Activated effector memory CD4-positive, alpha-beta T cell treated with anti-CD3 and anti-CD28 coated beads, Interleukin-2, amount 50 U/mL, for 16 hours (primary cell): Measurements from ENCODE around the gene ATP5MG.
A peak's percentile ranks its signal among the peaks of the same experiment; 100 is the strongest.
"Not testable (repeated sequence)": the region's sequence is repeated elsewhere in the genome, so short reads cannot be mapped to it uniquely, and the experiment has no call there.

ENCODE experiments used
- DNase-seq: peaks from one replicate; pipeline ENCODE4 v3.0.0-alpha.2; 2020

The ATP5MG gene

GRCh38 chr11:118401151-118401879 lies at the start of gene ATP5MG:
TSS of gene ATP5MG (plus strand) at chr11:118401606. CDS start at chr11:118401666, 60 bp downstream.
- peak; percentile 96 for DNase-seq

- no peak for DNase-seq
Observed at GRCh38 chr11:118353084-118353710, 48.2 kb upstream of the ATP5MG start.

- DNase-seq, result no peak
Observed at GRCh38 chr11:118358071-118358470, 43.3 kb upstream of the ATP5MG start.

GRCh38 chr11:118359295-118359958 lies 42.0 kb upstream of the ATP5MG start, which contains the start of gene UBE4A:
TSS of gene UBE4A (plus strand) at chr11:118359600. CDS start at chr11:118365081, 5,481 bp downstream.
- DNase-seq, result peak; percentile 99

- DNase-seq, result no peak
Observed at GRCh38 chr11:118364956-118365615, 36.3 kb upstream of the ATP5MG start.

GRCh38 chr11:118366287-118366686 lies 35.1 kb upstream of the ATP5MG start:
- DNase-seq, result no peak

- DNase-seq, result no peak
Observed at GRCh38 chr11:118370774-118371173, 30.6 kb upstream of the ATP5MG start.

GRCh38 chr11:118373263-118373662 lies 28.1 kb upstream of the ATP5MG start:
- DNase-seq, result no peak

- DNase-seq, result no peak
Observed at GRCh38 chr11:118373871-118374270, 27.5 kb upstream of the ATP5MG start.

- no peak for DNase-seq
Observed at GRCh38 chr11:118374729-118375128, 26.7 kb upstream of the ATP5MG start.

GRCh38 chr11:118375978-118376377 lies 25.4 kb upstream of the ATP5MG start:
- no peak for DNase-seq

- DNase-seq, result no peak
Observed at GRCh38 chr11:118379497-118379896, 21.9 kb upstream of the ATP5MG start.

- no peak for DNase-seq
Observed at GRCh38 chr11:118380571-118380970, 20.8 kb upstream of the ATP5MG start.

GRCh38 chr11:118382954-118383353 lies 18.5 kb upstream of the ATP5MG start:
- DNase-seq, result no peak

- DNase-seq, result no peak
Observed at GRCh38 chr11:118383657-118384056, 17.7 kb upstream of the ATP5MG start.

- no peak for DNase-seq
Observed at GRCh38 chr11:118396097-118396501, 5.3 kb upstream of the ATP5MG start.

- no peak for DNase-seq
Observed at GRCh38 chr11:118397448-118397847, 4.0 kb upstream of the ATP5MG start.

GRCh38 chr11:118398791-118399559 lies 2.4 kb upstream of the ATP5MG start:
- DNase-seq, result peak; percentile 78

- no peak for DNase-seq
Observed at GRCh38 chr11:118401880-118402590, 629 bp downstream of the ATP5MG start.

GRCh38 chr11:118402594-118402993 lies 1.2 kb downstream of the ATP5MG start:
- not testable (repeated sequence) for DNase-seq

- DNase-seq, result no peak
Observed at GRCh38 chr11:118406599-118407166, 5.3 kb downstream of the ATP5MG start.
